ENCODE data around the gene MT1E. TPM values are rescaled to one million over a fixed set of nuclear protein-coding genes. Genes with fewer than 3 reads are reported as not detected.

Gene MT1E
- total RNA-seq, 1 experiment from 2014 or later = 25.9 TPM

DNA sequence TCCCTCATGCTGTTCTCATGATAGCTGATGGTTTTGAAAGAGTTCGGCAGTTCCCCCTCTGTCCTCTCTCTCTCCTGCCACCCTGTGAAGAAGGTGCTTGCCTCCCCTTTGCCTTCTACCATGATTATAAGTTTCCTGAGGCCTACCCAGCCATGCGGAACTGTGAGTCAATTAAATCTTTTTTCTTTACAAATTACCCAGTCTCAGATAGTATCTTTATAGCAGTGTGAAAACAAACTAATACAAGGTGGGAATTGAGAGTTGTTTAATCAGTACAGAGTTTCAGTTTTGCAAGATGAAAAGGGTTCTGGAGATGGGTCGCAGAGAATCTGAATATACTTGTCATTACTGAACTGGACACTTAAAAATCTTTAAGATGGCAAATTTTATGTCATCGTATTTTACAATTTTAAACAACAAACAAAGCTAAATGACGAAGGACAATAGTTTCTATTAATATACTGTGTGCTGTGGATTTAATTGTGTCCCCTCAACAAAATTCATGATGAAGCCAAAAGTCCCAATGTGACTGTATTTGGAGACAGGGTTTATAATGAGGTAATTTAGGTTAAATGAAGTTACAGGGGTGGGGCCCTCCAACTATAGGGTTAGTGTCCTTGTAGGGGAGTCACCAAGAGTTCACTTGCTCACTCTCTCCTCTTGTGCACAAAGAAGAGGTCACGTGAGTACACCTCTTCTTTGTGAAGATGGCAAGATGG lies 31.8 kb upstream of the MT1E start:
- H4K5ac ChIP-seq (ENCODE audit: insufficient read length, low read depth, low read length) = no peak overlapping the region
- no peak overlapping the region for H3K4ac ChIP-seq (ENCODE audit: low read depth, low read length)
- no peak overlapping the region for H4K8ac ChIP-seq (replicated peaks; ENCODE audit: insufficient read length, low read depth, low read length)
- TF ChIP-seq, protein P1, sequence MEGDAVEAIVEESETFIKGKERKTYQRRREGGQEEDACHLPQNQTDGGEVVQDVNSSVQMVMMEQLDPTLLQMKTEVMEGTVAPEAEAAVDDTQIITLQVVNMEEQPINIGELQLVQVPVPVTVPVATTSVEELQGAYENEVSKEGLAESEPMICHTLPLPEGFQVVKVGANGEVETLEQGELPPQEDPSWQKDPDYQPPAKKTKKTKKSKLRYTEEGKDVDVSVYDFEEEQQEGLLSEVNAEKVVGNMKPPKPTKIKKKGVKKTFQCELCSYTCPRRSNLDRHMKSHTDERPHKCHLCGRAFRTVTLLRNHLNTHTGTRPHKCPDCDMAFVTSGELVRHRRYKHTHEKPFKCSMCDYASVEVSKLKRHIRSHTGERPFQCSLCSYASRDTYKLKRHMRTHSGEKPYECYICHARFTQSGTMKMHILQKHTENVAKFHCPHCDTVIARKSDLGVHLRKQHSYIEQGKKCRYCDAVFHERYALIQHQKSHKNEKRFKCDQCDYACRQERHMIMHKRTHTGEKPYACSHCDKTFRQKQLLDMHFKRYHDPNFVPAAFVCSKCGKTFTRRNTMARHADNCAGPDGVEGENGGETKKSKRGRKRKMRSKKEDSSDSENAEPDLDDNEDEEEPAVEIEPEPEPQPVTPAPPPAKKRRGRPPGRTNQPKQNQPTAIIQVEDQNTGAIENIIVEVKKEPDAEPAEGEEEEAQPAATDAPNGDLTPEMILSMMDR (conservative IDR thresholded peaks at IDR 0.05) = no peak
- H2AFZ ChIP-seq (ENCODE audit: low read length) = no peak overlapping the region
- peaks cover 0 to 3% of the 10 kb centered on the region in 2 experiments; a peak in 2 of 5 replicates for H3K9me3 Mint-ChIP-seq
- no peak overlapping the region for H3K9ac ChIP-seq (ENCODE audit: extremely low read depth, insufficient read length, low read length)
- H2BK12ac ChIP-seq (ENCODE audit: insufficient read length, low read depth, low read length) = no peak overlapping the region
- no peak overlapping the region for H3K18ac ChIP-seq (ENCODE audit: insufficient read length, low read depth, low read length)
- WGBS (ENCODE audit: extremely low coverage, insufficient read length, low lambda C conversion rate) = no CpG with 5 or more reads among the region's 6 CpGs
- no peak overlapping the region for H3K56ac ChIP-seq (ENCODE audit: insufficient read length, low read depth, low read length)
- H2BK20ac ChIP-seq (ENCODE audit: low read depth, low read length, poor library complexity, severe bottlenecking) = no peak overlapping the region
- H3K36me3 Mint-ChIP-seq (ENCODE audit: insufficient read depth in 1 of 3, low read depth in 3 of 3) = no peaks in the 10 kb centered on the region
- no peak overlapping the region for H2BK5ac ChIP-seq (ENCODE audit: insufficient read length, low read length)
- no peaks in the 10 kb centered on the region for H3K9me3 ChIP-seq (ENCODE audit: control insufficient read depth, low read depth, low read length)
- no peak overlapping the region for H3K4me3 Mint-ChIP-seq
- H3K27me3 Mint-ChIP-seq (ENCODE audit: low read depth) = peaks cover 65% of the 10 kb centered on the region
- no peaks in the 10 kb centered on the region for H3K79me2 ChIP-seq (ENCODE audit: insufficient read depth, low read length)
- H3K79me1 ChIP-seq (ENCODE audit: insufficient read depth, low read depth, low read length, poor library complexity, severe bottlenecking) = no peaks in the 10 kb centered on the region
- H3K27me3 ChIP-seq (ENCODE audit: insufficient read depth, low read length) = peaks cover 24% of the 10 kb centered on the region; the same call in 1 of the 2 replicates
- no peak overlapping the region for H3T11ph ChIP-seq (ENCODE audit: low read length)
- H4K91ac ChIP-seq (ENCODE audit: insufficient read length, low read depth, low read length) = no peak overlapping the region
- no peak overlapping the region for H2AK5ac ChIP-seq (ENCODE audit: insufficient read length, low read length)
- no peaks in the 10 kb centered on the region for H3K4me1 ChIP-seq (ENCODE audit: insufficient read depth, low read length)
- peaks cover 8% of the 10 kb centered on the region for H3K23me2 ChIP-seq (ENCODE audit: insufficient read length, low read depth, low read length, poor library complexity, severe bottlenecking)
- no peak overlapping the region for H3K14ac ChIP-seq (ENCODE audit: insufficient read depth, low read length)
- H4K20me1 ChIP-seq (ENCODE audit: control insufficient read depth, insufficient read depth, insufficient read length) = peaks cover 3% of the 10 kb centered on the region
- H3K4me1 Mint-ChIP-seq = peaks cover 5 to 11% of the 10 kb centered on the region in 2 experiments
- no peak overlapping the region for H3K4me2 ChIP-seq (ENCODE audit: insufficient read depth, insufficient read length, low read length)
- H3K23ac ChIP-seq (ENCODE audit: insufficient read length, low read depth, low read length) = no peak overlapping the region
- DNase-seq = no peak
- H3K27ac ChIP-seq (ENCODE audit: insufficient read length, low read depth, low read length) = no peak overlapping the region
- H3K27ac Mint-ChIP-seq = no peak overlapping the region
- H2BK120ac ChIP-seq (ENCODE audit: low read depth, low read length, poor library complexity, severe bottlenecking) = no peak overlapping the region
- no peak overlapping the region for H2BK15ac ChIP-seq (ENCODE audit: low read depth, low read length)

Measured in H9 (cell line).